AG04450 (cell line): ENCODE results near the gene HAPLN3. TPM values are rescaled to one million over a fixed set of nuclear protein-coding genes. Genes with fewer than 3 reads are reported as not detected.

ENCODE experiments used
- CTCF ChIA-PET: fragments of 300-600, 350-600 bp; formaldehyde crosslinking; extraction: SDS; loops from one replicate; lab custom pipeline; 2022; ENCODE audit warnings: antibody characterized with exemption, inconsistent platforms; lab: Charles Lee
- POLR2A ChIA-PET: fragments of 350-600 bp; formaldehyde crosslinking; extraction: SDS; loops from one replicate; lab custom pipeline; 2021; ENCODE audit warnings: antibody characterized with exemption, inconsistent platforms; lab: Yijun Ruan, JAX
- DNase-seq: peaks from one replicate; pipeline ENCODE4 v3.0.0-alpha.2; 2011; ENCODE audit warnings: low read depth, low spot score
- H3K27ac ChIP-seq: one replicate; pipeline ENCODE4 v1.5.1; 2012; ENCODE audit warnings: low read depth, low read length, control low read depth
- H3K27me3 ChIP-seq: one replicate; pipeline ENCODE4 v1.6.0; 2012; ENCODE audit warnings: low read length; ENCODE audit not compliant: control insufficient read depth, insufficient read depth
- H3K4me3 ChIP-seq: 2 replicates; pipeline ENCODE4 v1.5.1; 2011; ENCODE audit warnings: mild to moderate bottlenecking, low read depth, low read length, control low read depth
- H3K9me3 ChIP-seq: 2 replicates; pipeline ENCODE4 v1.5.1; 2012; ENCODE audit warnings: low read length; ENCODE audit not compliant: control insufficient read depth, insufficient read depth
- polyA plus RNA-seq: library from polyadenylated mRNA; depleted of rRNA; stranded (reverse); fragments of >200 nt; gene quantifications from 2 replicates; pipeline ENCODE4 v1.2.3, GENCODE V29; 2011
- TF ChIP-seq, protein P1 (sequence below): IDR thresholded peaks from 2 replicates; pipeline ENCODE4 v1.5.1; 2011; ENCODE audit warnings: low read depth, low read length, control low read depth, inconsistent platforms

HAPLN3 gene
- polyA plus RNA-seq, 1 experiment, result 5.6 TPM

DNA sequence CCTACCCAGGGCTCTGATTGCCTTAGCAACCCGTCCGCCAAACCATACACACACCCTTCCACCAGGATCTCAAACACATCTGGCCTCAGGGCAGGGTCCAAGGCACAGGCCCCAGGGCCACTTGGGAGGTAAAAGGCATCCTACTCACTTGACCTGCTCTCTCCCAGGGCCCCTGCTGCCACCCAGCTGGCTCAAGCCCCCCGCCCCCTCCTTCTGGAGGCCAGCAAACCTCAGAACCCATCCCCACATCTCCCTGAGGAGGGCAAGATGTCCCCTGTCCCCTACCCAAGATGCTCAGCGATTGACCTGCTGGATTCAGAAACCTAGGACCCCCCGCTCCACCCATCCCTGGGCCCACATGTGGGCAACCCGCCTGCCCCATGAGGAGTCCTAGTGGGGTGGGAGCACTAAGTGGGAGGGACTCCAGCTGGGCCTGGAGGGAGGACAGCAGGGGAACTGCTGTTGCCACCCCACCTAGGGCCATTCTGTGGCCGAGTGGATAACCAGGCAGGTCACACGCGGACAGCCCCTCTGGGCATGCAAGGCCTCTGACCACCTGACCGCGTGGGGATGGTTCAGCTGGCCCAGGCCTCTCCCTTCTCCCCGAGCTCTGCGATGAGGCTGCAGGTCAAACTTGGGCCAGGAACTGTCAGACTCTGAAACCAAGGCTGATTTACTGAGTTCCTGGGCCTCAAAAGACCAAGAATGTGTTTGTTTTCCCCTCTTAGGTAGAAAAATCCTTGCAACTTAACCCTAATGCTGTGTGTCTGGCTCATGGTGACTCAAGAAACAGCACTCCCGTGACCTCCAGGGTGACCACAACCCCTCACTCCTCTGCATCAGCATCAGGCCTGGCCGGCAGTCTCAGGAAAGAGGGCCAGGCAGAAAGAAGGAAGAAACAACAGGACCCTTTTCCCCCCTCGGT lies 13.6 kb upstream of the HAPLN3 start:
- H3K27me3 ChIP-seq, result no peaks in the 10 kb centered on the region
- ChIA-PET POLR2A (no interaction called here), CTCF (interaction anchor here (0.7 to 1.4 kb wide), 3 partner anchors 11 to 149 kb away, joined by 3 to 6 read pairs (median 5); no protein-coding TSS in a partner anchor)
- TF ChIP-seq, protein P1, sequence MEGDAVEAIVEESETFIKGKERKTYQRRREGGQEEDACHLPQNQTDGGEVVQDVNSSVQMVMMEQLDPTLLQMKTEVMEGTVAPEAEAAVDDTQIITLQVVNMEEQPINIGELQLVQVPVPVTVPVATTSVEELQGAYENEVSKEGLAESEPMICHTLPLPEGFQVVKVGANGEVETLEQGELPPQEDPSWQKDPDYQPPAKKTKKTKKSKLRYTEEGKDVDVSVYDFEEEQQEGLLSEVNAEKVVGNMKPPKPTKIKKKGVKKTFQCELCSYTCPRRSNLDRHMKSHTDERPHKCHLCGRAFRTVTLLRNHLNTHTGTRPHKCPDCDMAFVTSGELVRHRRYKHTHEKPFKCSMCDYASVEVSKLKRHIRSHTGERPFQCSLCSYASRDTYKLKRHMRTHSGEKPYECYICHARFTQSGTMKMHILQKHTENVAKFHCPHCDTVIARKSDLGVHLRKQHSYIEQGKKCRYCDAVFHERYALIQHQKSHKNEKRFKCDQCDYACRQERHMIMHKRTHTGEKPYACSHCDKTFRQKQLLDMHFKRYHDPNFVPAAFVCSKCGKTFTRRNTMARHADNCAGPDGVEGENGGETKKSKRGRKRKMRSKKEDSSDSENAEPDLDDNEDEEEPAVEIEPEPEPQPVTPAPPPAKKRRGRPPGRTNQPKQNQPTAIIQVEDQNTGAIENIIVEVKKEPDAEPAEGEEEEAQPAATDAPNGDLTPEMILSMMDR, result no peak
- H3K27ac ChIP-seq, result peak overlapping the region; percentile 39
- no peaks in the 10 kb centered on the region; the same call in 1 of the 2 replicates for H3K9me3 ChIP-seq
- peak overlapping the region; percentile 13 for H3K4me3 ChIP-seq
- no peak for DNase-seq

DNA sequence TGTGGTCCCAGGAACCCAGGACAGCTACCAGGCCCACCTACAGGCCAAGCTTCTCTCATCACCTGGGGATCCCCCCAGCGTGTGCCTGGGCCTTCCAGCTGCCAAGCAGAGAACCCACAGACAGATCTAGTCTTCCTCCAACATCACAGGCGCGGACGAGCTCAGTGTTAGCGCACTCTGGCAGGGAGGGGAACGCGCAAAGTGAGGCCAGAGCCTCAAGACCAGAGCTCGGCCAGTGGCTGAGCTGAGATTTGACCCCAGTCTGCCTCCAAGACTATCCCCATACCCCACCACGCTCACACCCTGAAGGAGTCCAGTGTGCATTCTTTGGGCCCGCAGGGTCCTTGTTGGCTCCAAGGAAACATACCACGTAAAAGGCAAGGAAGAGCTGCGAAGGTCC lies 12.8 kb upstream of the HAPLN3 start:
- Histone ChIP-seq H3K9me3 (no peaks in the 10 kb centered on the region; the same call in 1 of the 2 replicates), H3K4me3 (no peak overlapping the region), H3K27me3 (no peaks in the 10 kb centered on the region), H3K27ac (no peak overlapping the region)
- ChIA-PET CTCF (interaction anchor here (0.7 to 1.4 kb wide), 3 partner anchors 10 to 270 kb away, joined by 3 to 6 read pairs (median 5); no protein-coding TSS in a partner anchor), POLR2A (no interaction called here)
- TF ChIP-seq, protein P1, result no peak
- no peak for DNase-seq

DNA sequence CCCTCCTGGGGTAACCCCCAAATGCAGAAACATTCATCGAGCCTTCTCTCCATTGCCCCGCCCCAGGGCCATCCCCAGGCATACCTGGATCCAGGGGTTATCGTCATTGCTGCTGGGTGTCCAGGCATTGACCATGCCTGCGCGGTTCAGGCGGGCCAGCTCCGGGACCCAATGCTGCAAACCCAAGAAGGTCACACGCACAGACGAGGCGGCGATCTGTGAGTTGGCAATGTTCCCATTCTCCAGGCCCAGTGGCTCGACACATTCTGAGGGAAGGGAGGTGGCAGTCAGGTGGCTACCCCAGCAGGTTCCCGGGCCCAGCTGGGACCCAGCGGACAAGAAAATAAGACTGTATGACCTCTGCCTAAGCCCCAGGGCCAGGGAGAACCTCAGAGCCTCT lies 11.8 kb upstream of the HAPLN3 start:
- Histone ChIP-seq H3K4me3 (no peak overlapping the region), H3K9me3 (no peaks in the 10 kb centered on the region), H3K27me3 (no peaks in the 10 kb centered on the region), H3K27ac (no peak overlapping the region)
- CTCF ChIA-PET, result interaction anchor here (4.5 kb wide), 1 partner anchor 96 kb away, joined by 74 read pairs; no protein-coding TSS in a partner anchor
- POLR2A ChIA-PET, result no interaction called here
- TF ChIP-seq, protein P1, result no peak
- no peak for DNase-seq

DNA sequence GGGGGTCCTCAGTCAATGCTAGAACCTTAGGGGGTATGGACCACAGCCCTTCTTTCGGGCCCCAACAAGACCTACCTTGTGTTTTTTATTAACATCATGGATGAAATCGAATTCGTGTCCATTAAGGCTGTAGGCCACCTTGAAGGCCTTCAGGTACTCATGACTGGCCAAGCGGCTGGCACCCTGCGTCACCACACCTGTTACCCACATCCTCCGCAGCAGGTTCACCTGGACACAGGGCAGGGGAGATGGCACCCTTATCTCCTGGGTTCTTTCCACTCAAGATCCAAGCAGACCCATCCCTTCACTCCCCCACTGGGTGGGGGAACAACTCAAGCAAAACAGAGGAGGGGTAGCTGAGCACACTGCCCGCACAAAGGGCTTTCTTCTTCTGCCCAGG lies 11.2 kb upstream of the HAPLN3 start:
- H3K9me3 ChIP-seq, result no peaks in the 10 kb centered on the region
- POLR2A ChIA-PET, result no interaction called here
- TF ChIP-seq, protein P1, result no peak
- no peak overlapping the region for H3K4me3 ChIP-seq
- no peak for DNase-seq
- CTCF ChIA-PET, result interaction anchor here (3.7 to 5.0 kb wide), 3 partner anchors 97 to 270 kb away, joined by 58 to 85 read pairs (median 74); no protein-coding TSS in a partner anchor
- H3K27ac ChIP-seq, result peak overlapping the region; percentile 21
- no peaks in the 10 kb centered on the region for H3K27me3 ChIP-seq

DNA sequence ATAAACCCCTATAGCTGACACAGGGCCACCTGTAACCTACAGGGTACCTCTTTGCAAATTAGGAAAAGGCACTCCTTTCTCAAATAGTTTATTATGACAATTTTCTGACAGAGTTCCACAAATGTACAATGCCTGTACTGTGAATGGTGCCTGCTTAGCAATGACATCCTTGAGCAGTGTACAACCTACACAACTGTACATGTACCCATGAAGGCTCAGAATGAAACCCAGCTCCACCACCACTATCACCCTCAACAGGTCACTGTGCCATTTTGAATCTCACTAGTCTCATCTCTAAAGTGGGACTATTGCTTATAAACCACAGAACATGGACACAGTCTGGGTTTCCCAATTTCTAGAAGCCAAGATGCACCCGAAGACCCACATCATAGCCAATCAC lies 10.8 kb upstream of the HAPLN3 start:
- ChIA-PET POLR2A (interaction anchor here (0.9 to 1.5 kb wide), 2 partner anchors 96 to 126 kb away, joined by 3 to 4 read pairs; no protein-coding TSS in a partner anchor), CTCF (interaction anchor here (1.6 to 5.0 kb wide), 9 partner anchors 25 to 282 kb away, joined by 7 to 85 read pairs (median 12); no protein-coding TSS in a partner anchor)
- no peaks in the 10 kb centered on the region for H3K27me3 ChIP-seq
- no peak overlapping the region for H3K4me3 ChIP-seq
- no peak overlapping the region for H3K27ac ChIP-seq
- H3K9me3 ChIP-seq, result no peaks in the 10 kb centered on the region
- no peak for DNase-seq
- TF ChIP-seq, protein P1, result no peak
